GOT3 (cell line): ENCODE measurements around the gene ELMO2.
A peak's percentile ranks its signal among the peaks of the same experiment; 100 is the strongest.

Source experiments
- DNase-seq: peaks from one replicate; lab custom pipeline; 2025; ENCODE audit warnings: mixed read lengths; lab: John Stamatoyannopoulos, UW

The ELMO2 gene

GRCh38 chr20:46366826-46367225 lies 39.6 kb downstream of the ELMO2 start:
- DNase-seq = no peak

GRCh38 chr20:46365487-46366220 lies 40.8 kb downstream of the ELMO2 start:
- no peak for DNase-seq

- DNase-seq = no peak
Observed at GRCh38 chr20:46364670-46365486, 41.5 kb downstream of the ELMO2 start.

GRCh38 chr20:46363874-46364669 lies 42.3 kb downstream of the ELMO2 start:
- DNase-seq = peak; percentile 52

- no peak for DNase-seq
Observed at GRCh38 chr20:46362921-46363867, 43.2 kb downstream of the ELMO2 start.

- no peak for DNase-seq
Observed at GRCh38 chr20:46361811-46362210, 44.6 kb downstream of the ELMO2 start.

DNA sequence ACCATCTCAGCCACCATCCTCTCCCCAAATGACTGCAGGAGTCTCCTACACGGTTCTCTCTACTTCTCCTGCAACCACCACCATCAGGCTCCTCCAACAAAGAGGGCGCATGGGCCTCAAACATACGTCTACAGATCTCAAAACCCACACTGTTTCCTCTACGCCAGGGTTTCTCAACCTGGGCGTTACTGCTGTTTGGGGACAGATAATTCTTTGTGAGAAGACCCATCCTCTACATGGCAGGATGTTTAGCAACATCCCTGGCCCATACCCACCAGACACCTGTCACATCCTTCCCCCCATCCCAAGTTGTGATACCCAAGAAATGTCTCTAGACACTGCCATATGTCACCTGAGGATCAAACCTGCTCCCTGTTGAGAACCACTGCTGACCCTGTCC lies 45.0 kb downstream of the ELMO2 start:
- DNase-seq = no peak

GRCh38 chr20:46359233-46359751 lies 47.1 kb downstream of the ELMO2 start:
- DNase-seq = no peak

- no peak for DNase-seq
Observed at GRCh38 chr20:46358346-46359058, 47.9 kb downstream of the ELMO2 start.

- no peak for DNase-seq
Observed at GRCh38 chr20:46357030-46357514, 49.3 kb downstream of the ELMO2 start.

- no peak for DNase-seq
Observed at GRCh38 chr20:46356195-46357029, 50.0 kb downstream of the ELMO2 start.

DNA sequence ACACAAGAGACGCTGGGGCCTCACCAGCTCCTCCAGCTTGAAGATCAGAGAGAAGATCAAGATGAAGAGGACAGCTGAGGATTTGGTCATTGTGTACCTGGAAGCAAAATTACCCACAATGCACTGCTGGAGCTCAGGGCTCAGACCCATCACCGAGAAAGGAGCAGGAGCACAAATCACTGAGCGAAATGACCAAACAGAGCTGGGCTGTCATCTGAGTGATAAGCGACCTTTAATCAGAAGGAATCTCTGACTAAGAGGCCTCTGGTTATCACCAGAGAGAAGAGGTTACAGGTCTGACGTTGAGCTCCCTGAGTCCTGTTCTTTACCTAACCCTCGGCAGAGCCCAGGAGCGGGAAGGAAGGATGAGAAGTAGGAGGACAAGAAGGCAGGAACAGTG lies 50.6 kb downstream of the ELMO2 start:
- no peak for DNase-seq

DNA sequence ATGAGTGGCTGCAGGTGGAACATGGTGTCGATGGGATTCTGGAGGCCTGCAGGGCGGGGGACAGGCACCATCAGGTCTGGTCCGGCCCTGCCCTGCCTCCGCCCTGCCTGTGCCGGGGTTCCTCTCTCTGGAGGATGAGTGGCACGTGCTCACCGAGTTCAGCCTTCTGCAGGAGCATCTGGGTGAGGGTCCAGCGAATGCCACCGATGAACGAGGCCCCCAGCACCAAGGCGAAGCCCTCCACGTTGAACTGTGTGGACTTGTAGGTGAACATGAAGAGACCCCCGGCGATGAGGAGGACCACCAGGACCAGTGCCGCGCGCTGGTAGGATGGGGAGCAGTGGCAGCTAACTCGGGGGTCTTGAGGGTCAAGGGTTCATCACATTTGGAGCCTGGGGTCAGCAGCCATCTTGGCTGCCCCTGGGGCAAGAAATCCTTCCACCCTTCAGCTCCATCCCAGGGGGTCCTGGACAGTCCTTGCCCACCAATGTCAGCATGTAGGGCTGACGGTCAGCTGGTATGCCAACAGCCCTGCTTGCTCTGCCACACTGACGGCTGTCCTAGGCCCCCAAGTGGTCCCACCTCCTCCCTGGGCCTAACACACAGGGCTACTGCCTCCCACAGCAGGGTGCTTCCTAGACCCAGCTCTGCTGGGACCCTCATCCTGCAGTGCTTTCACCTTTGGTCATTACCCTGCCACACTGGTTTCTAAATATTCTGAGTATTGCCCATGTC lies 51.3 kb downstream of the ELMO2 start:
- no peak for DNase-seq

- no peak for DNase-seq
Observed at GRCh38 chr20:46354207-46354555, 52.2 kb downstream of the ELMO2 start.

DNA sequence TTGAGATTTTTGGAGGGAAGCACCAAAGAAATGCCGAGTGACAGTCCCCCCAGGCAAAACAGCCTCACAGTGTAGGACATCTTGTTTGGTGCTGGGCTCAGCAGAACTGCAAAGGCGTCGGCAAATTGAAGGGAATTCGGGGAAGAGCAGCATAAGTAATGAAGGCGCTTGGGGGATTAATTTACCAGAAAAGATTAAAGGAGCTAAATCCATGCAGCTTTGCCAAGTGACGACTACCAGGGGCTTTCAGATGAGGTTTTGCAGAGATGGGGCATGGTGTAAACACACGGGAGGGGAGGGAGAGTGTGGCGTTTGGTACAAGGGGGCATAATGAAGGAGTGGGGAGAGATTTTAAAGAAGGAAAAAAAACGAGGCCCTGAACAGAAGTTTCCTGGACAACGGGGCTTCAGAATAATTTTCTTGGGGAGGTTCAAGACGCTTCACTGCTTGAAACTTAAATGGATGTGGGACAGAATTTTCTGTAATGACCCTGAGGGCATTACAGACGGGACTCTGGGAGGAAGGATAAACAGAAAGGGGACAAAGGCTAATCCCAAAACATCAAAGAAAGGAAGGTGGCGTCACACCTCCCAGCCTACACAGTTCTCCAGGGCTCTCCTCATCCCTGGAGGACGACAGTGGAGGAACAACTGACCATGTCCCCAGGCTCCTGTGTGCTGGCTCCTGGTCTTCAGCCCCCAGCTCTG lies 52.8 kb downstream of the ELMO2 start:
- no peak for DNase-seq

- DNase-seq = no peak
Observed at GRCh38 chr20:46352370-46352938, 54.0 kb downstream of the ELMO2 start.

DNA sequence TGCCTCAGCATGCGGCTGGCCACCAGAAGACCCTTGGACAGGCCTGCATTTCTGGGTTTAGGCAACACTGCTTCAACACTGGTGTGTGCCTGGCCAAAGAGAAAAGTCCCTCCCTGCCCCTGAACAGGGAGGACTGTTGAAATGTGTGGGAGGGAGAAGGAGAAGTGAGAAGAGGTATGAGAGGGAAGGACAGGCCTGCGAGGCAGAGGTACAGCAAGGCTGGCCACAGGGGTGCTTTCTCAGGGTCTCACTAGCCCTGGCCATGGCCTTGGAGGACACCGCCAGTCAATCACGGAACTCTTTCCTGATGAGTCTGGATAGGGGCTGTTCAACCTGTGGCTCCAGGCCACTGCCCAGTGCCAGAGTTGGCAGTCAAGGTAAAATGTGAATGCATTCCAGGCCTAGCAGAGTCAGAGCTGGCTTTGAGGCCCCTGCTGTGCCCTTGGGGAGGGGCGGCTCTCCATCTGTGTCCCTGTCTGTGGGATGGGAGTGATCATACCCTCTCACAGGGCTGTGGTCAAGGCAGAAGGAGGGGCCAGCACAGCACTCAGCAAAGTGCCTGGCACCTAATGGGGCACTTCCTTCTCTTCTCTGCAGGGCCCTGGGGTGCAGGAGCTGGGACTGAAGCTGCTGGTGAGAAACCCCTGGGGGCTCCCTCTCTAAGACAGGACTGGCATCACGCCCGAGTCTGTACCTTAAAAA lies 54.9 kb downstream of the ELMO2 start:
- no peak for DNase-seq
